DMS114 treated with DMSO at 0.1 percent for 48 hours (cell line): ENCODE measurements around the gene KCTD15.
A peak's percentile ranks its signal among the peaks of the same experiment; 100 is the strongest.

Source experiments
- DNase-seq: peaks from one replicate; lab custom pipeline; 2025; ENCODE audit not compliant: unreplicated experiment; lab: John Stamatoyannopoulos, UW

The KCTD15 gene

DNA sequence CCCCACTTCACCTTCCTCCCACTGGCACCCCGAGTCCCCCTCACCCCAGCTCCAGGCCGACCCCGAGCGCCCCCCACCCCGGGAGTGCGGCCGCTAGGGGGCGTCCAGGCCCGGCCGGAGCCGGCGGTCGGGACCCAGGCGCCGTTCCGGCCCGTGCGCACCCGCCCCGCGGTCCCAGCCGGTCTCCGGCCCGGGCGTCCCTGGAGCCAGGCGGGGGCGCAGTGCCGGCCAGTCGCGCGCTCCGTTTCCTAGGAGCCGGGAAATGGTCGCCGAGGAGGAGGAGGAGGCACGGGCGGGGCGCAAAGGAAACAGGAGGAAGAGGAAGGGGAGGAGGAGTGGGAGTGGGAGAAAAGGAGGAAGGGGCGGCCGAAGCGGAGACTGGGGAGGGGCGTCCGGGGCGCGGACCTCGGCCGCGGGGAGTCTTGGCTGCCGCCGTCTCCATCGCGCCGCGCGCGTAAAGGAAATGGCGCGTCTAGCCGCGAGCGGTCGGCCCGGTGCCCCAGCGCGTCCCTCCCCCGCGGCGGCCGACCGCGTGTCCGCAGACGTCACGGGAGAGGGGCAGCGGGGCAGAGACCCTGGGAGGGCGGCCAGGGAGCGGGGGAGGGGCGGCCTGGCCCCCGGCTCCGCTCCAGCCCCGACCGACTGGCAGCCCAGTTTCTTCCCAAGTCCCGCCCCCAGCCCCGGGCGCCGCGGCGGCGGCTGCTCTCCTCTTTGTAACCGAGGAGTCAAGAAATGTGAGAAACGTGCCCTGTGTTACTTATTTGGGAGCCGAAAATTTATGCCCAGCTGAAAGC is 1.1 kb upstream of the KCTD15 start:
- DNase-seq, result peak; percentile 70

DNA sequence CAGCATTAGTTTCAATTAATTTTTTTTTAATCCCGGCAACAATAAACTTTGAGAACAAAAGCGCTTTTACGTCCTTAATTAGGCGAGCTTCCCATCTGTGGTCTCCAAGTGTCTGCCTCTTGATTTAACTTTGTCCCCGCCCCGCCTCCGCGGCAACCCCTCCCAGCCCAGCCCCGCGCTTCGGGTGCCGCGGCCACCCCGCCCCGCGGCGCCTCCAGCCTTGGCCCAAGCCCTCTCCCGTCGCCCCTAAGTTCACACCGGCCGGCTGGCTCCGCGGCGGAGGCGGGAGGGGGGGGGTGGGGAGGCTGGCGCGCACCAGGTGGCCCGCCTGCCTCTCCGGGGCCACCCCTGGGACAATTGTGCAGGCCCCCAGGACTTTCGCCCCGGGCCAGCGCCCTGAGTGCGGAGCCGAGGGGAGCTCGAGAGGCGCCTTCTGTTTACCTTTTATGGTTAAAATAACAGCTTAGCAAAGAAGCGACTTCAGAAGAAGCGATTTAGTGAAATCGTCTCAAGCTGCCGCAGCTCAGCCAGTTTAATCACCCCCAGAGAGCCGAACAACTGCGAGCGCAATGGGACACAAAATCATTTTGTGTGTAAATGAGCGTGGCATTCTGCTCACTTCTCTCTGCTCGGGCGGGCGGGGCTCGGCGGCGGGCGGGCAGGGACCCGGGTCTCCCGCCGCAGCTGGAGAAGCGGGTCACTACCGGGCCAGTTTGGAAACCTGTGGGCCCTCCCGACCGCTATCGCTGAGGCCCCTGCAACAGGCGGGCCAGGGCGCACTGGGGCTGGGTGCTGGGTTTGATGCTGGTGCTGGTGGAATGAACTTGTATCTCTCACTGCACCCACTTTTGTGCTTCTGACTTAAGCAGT is 1.4 kb downstream of the KCTD15 start:
- DNase-seq, result peak; percentile 73

DNA sequence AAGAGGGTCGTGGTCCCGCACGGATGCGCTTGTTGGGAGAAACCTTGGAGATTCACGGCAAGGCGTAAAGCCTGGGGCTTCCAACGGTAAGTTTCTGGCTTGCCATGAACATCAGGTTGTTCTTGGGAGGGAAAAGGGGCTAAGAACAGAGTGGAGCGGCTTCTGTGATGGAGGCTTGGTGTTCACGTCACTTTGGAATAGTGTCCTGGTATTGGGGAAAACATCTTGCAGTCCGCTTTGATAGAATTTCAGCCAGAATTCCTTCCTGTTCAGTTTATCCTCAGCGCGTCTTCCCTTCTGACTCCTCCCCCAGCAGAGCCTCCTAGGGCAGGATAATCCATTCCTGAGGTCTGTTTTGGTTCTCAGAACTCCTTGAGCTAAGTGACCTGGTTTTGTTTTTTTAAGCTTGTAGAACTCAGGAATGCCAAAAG is 2.0 kb downstream of the KCTD15 start:
- peak; percentile 38 for DNase-seq

DNA sequence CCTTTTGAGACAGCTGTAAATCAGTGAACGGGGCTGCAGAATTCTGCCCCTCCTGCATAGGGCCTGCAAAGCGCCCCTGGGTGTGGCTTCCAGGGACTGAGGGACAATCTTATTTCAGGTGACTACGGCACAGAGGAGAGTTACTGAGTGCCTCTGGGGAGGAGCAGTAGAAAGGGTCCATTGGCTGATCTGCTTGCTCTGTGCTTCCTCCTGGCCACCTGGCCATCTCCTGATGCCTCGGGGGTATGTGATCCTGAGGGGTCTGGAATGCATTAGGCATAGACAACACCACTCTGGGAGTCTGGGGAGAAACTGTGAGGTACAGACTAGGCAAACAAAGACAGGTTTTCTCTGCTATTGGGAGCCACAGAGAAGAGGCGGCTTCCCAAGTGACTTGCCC is 2.8 kb downstream of the KCTD15 start:
- no peak for DNase-seq

DNA sequence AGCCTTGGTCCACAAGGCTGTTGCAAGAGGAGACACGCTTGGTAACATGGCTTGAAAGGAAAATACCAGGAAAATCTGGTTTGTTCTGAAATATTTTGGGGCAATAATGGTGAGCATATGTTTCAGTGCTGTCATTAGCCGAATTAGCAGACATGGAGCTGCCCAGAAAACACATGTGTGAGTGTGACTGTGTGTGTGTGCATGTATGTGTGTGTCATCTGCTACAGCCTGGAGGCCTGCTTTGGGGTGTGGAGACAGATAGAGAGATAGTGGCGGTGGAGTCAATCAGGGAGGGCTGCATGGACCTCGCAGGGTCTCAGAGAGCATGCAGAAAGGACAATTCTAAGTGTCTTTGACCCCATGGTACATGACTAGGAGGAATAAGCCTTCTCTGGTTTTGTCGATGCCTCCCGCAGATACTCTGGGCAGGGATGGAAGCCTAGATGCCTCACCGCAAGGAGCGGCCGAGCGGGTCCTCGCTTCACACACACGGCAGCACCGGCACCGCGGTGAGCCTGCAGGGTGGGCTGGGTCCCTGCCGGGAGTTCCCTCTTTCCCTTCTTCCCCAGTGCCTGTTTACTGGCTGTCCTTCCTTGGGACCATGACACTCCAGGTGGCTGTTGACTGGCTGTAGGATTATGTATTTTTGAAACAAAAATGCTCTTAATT is 3.5 kb downstream of the KCTD15 start:
- DNase-seq, result no peak

DNA sequence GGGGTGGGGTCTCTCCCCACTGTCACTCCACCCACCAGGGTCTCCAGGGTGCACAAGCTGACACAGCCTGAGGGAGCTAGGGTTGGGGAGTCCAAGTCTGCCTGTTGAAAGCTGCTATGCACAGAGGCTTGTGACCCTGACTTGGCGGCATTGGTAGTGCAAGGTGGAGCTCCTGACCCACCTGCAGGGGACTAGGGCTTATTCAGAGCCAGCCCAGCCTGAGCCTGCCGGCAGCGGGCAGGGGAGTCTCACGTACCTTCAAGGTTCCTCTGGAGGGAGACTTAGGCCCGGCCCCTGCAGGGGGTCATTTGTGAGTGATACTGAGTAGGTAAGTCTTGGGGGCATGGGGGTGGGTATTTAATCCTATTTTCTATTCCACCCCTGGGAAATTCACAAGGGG is 4.7 kb downstream of the KCTD15 start:
- DNase-seq, result no peak

DNA sequence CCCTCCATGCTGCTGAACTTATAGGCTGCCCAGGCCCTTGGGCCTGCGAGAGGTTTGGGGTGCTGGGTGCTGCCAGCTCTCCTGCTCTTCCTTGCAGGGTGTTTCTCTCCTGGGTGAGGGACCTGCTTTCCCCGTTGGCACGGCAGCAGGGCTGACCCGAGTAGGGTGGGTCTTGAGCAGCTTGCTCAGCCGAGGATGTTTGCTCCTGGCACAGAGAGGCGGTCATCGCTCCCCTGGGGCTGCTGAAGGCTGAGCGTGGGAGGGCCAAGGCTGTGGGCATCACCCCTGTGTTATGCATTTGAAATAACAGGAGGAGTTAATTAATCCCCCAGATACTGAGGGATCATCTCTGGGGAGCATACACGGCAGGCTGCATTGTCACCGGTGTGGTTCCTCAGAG is 5.3 kb downstream of the KCTD15 start:
- no peak for DNase-seq

DNA sequence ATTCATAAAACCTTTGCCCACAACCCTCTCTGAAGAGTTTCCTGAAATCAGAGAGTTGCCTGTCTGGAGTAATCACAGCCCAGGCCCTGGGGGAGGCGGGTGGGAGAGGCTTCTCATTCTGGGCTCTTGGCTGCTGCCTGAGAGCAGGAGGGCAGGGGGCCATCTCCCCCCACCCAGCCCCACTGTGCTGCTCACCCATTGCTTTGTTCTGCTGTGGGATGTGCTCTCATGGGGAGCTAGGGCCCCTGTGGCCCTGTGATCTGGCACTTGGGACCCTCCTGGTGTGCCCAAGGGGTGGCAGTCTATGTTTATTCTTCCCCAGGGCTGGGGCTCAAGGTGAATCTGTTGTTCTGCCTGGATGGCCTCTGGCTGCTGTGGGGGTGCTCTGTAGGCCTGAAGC is 6.1 kb downstream of the KCTD15 start:
- DNase-seq, result no peak

DNA sequence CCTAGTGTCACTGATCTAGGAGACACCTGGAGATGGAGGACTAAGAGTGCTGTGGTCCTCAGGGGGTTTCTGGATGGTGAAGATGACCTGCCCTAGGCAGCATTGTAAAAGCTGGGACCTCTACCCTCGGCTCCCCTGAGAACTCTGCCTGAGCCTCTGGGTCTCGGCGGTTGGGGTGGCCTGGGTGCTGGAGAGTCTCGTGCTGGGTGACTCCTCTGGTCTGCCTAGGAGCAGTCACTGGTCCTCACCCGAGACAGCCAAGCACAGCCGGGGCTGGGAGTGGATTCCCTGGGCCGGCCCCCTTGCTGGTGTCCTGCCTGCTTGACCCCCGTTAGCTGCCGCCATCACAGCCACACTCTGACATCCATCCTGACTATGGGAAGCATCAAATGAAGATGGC is 6.7 kb downstream of the KCTD15 start:
- no peak for DNase-seq

DNA sequence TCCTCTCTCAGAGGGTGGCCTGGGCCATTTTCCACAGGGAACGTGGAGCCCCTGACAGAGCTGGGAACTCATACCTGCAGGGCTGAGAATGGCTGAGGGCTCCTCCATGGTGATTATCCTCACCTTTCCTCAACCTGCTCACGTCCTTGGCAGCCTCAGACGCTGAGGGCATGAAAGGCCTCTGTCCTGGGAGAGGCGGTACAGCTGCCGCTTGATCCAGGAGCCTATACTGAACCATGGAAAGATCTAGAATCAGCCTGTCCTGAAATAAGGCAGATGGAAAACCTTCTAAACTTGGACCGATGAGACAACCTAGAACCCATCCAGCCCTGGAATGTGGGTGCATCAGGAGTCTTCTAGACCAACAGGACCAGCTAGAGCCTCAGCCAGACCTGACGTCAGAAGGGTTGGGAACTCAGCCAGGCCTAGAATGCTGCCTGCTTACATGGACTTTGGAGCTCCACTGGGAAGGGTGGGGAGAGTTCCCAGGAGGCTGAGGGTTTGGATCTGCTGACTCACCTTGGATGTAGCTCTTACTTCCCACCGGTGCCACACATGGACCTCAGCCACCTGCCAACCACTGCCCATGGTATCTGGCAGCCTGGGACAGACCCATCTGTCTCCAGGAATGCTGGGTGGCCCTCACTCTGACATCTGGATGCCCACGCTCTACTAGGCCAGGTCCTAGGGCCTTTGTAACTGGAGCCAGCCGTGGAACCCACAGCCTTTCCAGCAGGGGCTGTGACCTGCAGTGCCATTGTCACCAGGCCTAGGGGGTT is 7.5 kb downstream of the KCTD15 start:
- no peak for DNase-seq

DNA sequence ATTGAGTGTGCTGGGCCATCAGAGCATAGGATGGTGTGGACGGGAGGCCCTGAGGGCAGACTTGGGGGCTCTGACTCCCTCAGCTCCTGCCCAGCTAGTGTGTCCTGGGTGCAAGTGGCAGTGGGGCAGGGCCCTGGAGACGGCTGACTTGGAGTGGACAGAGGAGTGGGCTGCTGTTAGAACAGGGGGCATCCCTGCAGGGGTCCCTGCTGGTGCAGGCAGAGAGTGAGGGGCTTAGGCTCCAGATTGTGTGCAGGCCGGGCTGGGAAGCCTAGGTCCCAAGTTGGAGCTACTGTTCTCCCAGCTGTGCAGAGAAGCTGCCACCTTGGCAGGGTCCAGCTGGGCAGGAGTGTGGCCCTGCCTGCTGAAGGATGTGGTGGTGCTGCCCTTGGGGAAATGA is 8.6 kb downstream of the KCTD15 start:
- DNase-seq, result no peak

DNA sequence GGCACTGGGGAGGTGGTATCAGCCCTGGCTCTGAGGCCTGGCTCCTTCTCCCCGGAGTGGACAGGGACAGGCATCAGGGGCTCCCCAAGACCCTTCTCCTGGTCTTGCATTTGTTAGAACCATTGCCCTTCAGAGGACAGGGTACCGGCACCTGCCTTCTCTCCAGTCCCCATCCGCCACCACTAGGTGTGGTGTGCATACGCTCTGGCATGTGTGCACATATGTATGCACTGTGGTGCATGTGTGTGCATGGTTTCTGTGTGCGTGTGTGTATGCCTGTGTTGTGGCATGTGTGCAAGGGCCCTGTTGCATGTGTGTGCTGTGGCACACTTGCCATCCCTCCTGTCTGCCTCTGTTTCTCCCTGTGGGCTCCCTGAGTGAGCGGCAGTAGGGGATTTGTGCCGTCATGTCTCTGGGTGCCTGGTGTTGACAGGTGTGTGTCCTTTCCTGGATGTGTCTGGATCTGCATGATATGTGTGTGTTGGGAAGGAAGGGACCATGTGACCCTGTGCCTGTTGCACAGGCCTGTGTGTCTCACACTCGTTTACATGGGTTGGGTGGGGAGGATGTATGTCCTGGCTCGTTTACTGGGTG is 9.3 kb downstream of the KCTD15 start:
- DNase-seq, result no peak

DNA sequence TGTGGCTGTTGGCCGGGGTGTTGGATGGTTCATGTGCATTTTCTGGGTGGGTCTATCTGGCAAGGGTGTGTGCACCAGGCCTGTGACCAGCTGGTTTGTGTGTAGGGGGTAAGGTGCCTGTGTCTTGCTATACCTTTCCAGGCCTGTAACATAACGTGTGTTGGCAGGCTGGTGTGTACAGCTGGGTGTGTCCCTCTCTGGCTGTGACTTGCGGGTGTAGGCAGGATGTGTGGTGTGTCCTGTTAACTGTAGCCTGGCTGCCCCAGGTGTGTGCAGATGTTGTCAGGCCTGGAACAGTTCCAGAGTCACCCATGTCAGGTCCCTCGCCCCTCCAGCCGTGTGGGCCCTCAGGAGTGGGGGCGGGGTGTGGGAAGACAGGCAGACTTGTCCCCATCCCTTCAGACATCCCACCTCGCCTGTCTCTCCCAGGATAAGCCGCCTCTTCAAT is 9.8 kb downstream of the KCTD15 start:
- no peak for DNase-seq

DNA sequence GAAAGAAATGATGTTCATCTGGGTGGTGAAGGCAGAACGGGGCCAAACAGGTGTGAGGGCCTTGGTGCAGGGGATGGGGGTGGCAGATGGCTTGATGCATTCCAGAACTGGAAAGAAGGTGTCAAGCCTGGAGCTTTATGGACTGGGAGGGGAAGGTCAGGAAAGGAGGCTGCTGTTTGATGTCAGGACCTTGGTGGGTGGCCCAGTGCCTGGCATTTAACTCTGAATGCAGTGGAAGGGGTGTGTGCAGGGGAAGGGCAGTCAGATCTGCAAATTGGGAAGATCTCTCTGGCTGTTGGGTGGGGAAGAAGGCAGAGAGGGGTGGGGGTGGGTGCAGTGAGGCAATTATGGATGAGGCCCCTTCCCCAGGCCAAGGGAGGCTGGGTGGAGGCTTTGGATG is 11.7 kb downstream of the KCTD15 start:
- DNase-seq, result no peak

DNA sequence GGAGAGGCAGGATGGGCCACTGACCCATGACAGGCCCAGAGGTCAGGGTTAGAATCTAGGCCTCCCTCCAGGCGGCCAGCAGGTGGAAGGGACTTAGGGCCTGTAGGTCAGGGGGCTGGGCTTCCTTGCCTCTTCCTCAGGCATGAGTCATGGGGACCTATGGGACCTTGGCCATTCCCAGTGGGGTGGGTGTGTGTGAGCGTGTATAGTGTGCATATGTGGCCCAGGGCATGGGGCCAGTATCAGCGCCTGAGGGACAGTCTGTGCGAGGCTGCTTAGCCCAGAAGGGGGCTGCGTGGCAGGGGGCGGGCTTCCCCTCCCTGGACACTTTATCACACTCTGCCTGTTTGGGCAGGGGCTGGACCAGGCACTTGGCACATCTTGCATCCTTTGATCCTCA is 13.3 kb downstream of the KCTD15 start:
- DNase-seq, result no peak

DNA sequence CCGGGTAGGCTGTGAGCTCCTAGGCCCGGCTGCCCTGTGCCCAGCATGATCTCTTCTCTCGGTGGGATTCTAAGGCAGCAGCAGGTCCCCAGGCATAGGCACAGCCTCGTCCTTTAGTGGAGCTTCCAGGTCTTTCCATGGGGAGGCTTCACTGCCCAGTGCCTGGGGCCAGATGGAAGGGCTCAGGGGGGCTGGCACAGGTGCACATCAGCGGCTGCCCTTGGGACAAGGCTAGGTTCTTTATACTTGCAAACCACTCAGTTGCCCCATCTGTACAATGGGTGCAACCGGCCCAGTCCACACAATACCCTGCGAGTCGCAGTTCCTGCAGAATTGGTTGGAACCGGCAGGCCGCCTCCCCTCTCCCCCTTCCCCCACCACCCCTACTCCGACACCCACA is 14.2 kb downstream of the KCTD15 start:
- no peak for DNase-seq

DNA sequence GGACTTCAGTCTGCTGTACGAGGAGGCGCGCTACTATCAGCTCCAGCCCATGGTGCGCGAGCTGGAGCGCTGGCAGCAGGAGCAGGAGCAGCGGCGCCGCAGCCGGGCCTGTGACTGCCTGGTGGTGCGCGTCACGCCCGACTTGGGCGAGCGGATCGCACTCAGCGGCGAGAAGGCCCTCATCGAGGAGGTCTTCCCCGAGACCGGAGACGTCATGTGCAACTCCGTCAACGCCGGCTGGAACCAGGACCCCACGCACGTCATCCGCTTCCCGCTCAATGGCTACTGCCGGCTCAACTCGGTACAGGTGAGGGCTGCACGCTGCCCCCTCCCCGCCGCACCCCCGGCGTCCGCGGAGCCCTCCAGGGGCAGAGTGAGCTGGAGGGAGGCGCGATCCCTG is 14.6 kb downstream of the KCTD15 start:
- no peak for DNase-seq

DNA sequence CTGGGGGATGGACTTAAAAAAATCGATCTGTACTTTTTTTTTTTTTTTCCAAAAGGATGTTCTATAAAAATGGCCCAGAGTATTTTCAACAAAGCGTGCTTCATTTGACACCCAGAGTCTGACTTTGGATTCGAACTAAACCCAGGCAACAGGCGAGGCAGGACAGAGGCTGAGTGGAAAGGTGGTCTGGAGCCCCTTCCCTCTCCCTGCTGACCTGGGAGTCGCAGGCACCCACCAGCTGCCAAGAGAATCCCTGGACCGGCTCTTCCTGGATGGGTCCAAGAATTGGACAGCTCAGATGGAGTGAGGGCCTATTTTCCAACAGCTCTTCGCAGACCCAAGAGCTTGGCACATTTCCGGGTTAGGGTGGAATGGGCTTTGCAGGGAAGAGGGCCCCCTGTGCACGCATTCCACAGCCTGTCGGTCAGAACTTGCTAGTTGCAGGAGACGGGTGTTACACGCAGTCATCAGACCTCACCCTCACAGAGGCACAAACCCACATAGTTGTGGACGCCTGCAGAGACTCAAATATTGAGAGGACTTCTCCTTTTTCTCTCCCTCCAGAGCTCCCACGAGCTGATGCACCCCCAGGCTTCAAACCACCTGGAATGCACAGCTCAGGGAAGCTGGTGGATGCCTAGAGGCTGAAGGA is 15.2 kb downstream of the KCTD15 start:
- DNase-seq, result no peak

DNA sequence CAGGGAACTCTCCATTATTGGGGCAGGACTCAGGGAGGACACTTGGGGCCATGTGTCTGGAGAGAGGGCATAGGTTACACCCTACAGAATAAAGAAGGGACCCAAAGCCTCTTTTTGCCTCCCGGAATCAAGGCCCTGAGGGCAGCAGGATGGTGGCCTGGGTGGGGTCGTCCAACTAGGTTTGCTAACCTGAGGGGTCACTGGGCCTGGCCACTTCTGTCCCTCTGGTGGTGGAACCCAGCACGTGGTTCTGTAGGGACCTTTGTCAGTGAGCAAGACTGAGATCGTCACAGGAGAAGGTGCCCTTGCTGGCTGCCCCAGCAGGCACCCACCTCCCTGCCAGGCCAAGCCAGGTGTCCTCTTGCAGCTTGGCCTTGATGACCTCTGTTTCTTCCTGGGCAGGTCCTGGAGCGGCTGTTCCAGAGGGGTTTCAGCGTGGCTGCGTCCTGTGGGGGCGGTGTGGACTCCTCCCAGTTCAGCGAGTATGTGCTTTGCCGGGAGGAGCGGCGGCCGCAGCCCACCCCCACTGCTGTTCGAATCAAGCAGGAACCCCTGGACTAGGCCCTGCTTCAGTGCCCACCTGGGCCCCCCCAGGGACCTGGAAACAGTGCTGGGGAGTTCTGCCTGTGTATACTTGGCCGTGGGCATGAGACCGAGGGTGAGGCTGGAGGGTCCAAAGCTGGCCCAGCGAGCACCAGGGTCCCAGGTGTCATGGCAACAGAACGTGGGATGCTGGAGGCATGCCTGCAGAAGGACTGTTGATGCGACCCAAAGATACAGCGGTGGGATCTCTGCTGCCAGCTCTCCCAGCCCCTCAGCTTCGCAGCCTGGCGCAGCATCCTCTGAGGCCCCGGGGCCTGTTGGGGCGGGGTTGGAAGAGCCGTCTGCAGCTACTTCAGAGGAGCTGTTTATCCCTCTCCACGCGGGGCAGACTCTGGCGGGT is 16.0 kb downstream of the KCTD15 start:
- DNase-seq, result no peak
